Measurements from ENCODE around the gene SVEP1.

SVEP1 gene

GRCh38 chr9:110456681-110457080, 122.9 kb downstream of the SVEP1 start:
- H3K36me3 ChIP-seq (ENCODE audit: control insufficient read depth, insufficient read depth, low read length) = no peaks in the 10 kb centered on the region
- H3K4me3 ChIP-seq (replicated peaks; ENCODE audit: low read depth, low read length) = no peak overlapping the region
- no peaks in the 10 kb centered on the region for H3K27me3 ChIP-seq (replicated peaks; ENCODE audit: control insufficient read depth, insufficient read depth, low read length)
- DNase-seq (ENCODE audit: extremely low read depth, insufficient read length) = no peak
- no peak for TF ChIP-seq CTCF (IDR thresholded peaks at IDR 0.05; ENCODE audit: insufficient read depth, low read length, poor library complexity, severe bottlenecking)

- DNase-seq (ENCODE audit: extremely low read depth, insufficient read length) = no peak
- H3K27me3 ChIP-seq (replicated peaks; ENCODE audit: control insufficient read depth, insufficient read depth, low read length) = no peaks in the 10 kb centered on the region
These were observed 123.7 kb downstream of the SVEP1 start for GRCh38 chr9:110455860-110456259.

GRCh38 chr9:110452227-110452801, 127.2 kb downstream of the SVEP1 start:
- Histone ChIP-seq H3K4me3 (replicated peaks; ENCODE audit: low read depth, low read length) (no peak overlapping the region), H3K27me3 (replicated peaks; ENCODE audit: control insufficient read depth, insufficient read depth, low read length) (no peaks in the 10 kb centered on the region), H3K36me3 (ENCODE audit: control insufficient read depth, insufficient read depth, low read length) (no peaks in the 10 kb centered on the region)
- peak; percentile 37 for TF ChIP-seq CTCF (IDR thresholded peaks at IDR 0.05; ENCODE audit: insufficient read depth, low read length, poor library complexity, severe bottlenecking)
- no peak for DNase-seq (ENCODE audit: extremely low read depth, insufficient read length)

More at GRCh38 chr9:110455860-110456259, 123.7 kb downstream of the SVEP1 start:
- H3K36me3 ChIP-seq (ENCODE audit: control insufficient read depth, insufficient read depth, low read length) = no peaks in the 10 kb centered on the region
- no peak overlapping the region for H3K4me3 ChIP-seq (replicated peaks; ENCODE audit: low read depth, low read length)
- no peak for TF ChIP-seq CTCF (IDR thresholded peaks at IDR 0.05; ENCODE audit: insufficient read depth, low read length, poor library complexity, severe bottlenecking)

- no peaks in the 10 kb centered on the region for H3K36me3 ChIP-seq (ENCODE audit: control insufficient read depth, insufficient read depth, low read length)
- no peaks in the 10 kb centered on the region for H3K27me3 ChIP-seq (replicated peaks; ENCODE audit: control insufficient read depth, insufficient read depth, low read length)
- no peak for TF ChIP-seq CTCF (IDR thresholded peaks at IDR 0.05; ENCODE audit: insufficient read depth, low read length, poor library complexity, severe bottlenecking)
- H3K4me3 ChIP-seq (replicated peaks; ENCODE audit: low read depth, low read length) = no peak overlapping the region
- DNase-seq (ENCODE audit: extremely low read depth, insufficient read length) = no peak
These were observed 127.8 kb downstream of the SVEP1 start for GRCh38 chr9:110451726-110452125.

DNA sequence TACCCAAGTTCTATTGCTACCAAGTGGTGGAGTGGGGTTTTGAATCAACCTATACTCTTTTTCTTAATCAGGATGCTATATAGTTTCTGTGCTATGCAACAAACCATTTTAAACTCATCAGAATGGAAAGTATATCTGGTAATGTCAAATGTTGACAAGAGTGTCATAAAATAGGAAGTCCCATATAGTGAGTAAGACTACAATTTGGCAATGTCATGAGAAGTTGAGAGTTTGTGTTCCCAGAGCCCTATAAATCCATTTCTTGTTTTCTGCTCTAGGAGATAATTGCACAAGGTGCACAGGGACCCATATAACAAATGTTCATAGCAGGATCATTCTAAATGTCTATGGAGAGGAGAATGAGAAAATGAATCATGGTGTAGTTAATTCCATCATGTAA, 132.1 kb downstream of the SVEP1 start:
- Histone ChIP-seq H3K27me3 (replicated peaks; ENCODE audit: control insufficient read depth, insufficient read depth, low read length) (no peaks in the 10 kb centered on the region), H3K36me3 (ENCODE audit: control insufficient read depth, insufficient read depth, low read length) (no peaks in the 10 kb centered on the region), H3K4me3 (replicated peaks; ENCODE audit: low read depth, low read length) (no peak overlapping the region)
- no peak for DNase-seq (ENCODE audit: extremely low read depth, insufficient read length)
- no peak for TF ChIP-seq CTCF (IDR thresholded peaks at IDR 0.05; ENCODE audit: insufficient read depth, low read length, poor library complexity, severe bottlenecking)

GRCh38 chr9:110446171-110446570, 133.4 kb downstream of the SVEP1 start:
- H3K4me3 ChIP-seq (replicated peaks; ENCODE audit: low read depth, low read length) = no peak overlapping the region
- DNase-seq (ENCODE audit: extremely low read depth, insufficient read length) = no peak
- TF ChIP-seq CTCF (IDR thresholded peaks at IDR 0.05; ENCODE audit: insufficient read depth, low read length, poor library complexity, severe bottlenecking) = no peak
- H3K27me3 ChIP-seq (replicated peaks; ENCODE audit: control insufficient read depth, insufficient read depth, low read length) = no peaks in the 10 kb centered on the region; the same call in 1 of the 2 replicates
- no peaks in the 10 kb centered on the region for H3K36me3 ChIP-seq (ENCODE audit: control insufficient read depth, insufficient read depth, low read length)

All from GM06990 (cell line).